MM.1S (cell line): ENCODE measurements around the gene DHRS3.

Experiments used
- EZH2 ChIP-seq: fragments of 300-600 bp; sonication (generic); optimal IDR thresholded peaks from 2 replicates; pipeline ENCODE3; 2017; ENCODE audit warnings: low read depth, mild to moderate bottlenecking, antibody characterized with exemption, low read length, mixed read lengths
- EZH2phosphoT487 ChIP-seq: fragments of 300-600 bp; sonication (generic); IDR thresholded peaks from 2 replicates; pipeline ENCODE4 v1.6.1; 2018; ENCODE audit warnings: antibody characterized with exemption, low read length
- TF ChIP-seq, protein P1 (sequence below): fragments of 300-600 bp; sonication (generic); IDR thresholded peaks from 2 replicates; pipeline ENCODE4 v1.5.1; 2016; ENCODE audit warnings: antibody characterized with exemption, low read length, mixed read lengths

DNA sequence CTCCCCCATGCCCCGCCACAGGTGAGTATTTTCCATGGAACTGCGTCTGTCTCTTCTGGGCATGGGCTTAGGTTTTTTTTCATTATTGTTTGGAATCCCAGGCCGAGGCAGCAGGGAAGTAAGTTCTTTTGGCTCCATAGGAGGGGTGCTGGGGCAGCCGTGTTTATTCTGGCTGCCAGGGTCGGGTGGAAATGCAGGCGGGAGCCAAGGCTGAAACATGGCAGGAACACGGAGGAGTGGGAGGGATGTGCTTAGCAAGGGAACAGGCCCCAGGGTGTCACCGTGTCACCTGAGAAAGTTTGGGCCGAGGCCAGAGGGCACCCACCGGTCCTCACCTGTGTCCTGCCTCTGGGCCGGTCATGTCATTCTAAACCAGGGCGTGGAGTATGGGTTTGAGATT is 4.5 kb upstream of the DHRS3 start:
- TF ChIP-seq, protein P1, sequence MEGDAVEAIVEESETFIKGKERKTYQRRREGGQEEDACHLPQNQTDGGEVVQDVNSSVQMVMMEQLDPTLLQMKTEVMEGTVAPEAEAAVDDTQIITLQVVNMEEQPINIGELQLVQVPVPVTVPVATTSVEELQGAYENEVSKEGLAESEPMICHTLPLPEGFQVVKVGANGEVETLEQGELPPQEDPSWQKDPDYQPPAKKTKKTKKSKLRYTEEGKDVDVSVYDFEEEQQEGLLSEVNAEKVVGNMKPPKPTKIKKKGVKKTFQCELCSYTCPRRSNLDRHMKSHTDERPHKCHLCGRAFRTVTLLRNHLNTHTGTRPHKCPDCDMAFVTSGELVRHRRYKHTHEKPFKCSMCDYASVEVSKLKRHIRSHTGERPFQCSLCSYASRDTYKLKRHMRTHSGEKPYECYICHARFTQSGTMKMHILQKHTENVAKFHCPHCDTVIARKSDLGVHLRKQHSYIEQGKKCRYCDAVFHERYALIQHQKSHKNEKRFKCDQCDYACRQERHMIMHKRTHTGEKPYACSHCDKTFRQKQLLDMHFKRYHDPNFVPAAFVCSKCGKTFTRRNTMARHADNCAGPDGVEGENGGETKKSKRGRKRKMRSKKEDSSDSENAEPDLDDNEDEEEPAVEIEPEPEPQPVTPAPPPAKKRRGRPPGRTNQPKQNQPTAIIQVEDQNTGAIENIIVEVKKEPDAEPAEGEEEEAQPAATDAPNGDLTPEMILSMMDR: no peak
- TF ChIP-seq EZH2 (no peak), EZH2phosphoT487 (no peak)
